Omental fat pad (tissue), 4 donors: ENCODE results near the gene SRPK1. TPM values are rescaled to one million over a fixed set of nuclear protein-coding genes. Genes with fewer than 3 reads are reported as not detected.
A peak's percentile ranks its signal among the peaks of the same experiment; 100 is the strongest.

Source experiments
- ATAC-seq: fragments of 150-250 bp; one replicate; pipeline ENCODE4 v1.9.1; 2016; ENCODE audit warnings: mild to moderate bottlenecking, moderate library complexity; ENCODE audit not compliant: low FRiP score
- DNase-seq: peaks from one replicate; pipeline ENCODE4 v3.0.0-alpha.2; 2019; ENCODE audit warnings: low spot score
- total RNA-seq, 4 donors: library from RNA; depleted of rRNA; stranded (reverse); fragments of >200 nt; gene quantifications; one replicate each; pipeline ENCODE4 v1.1.0, GENCODE V29; 2016
- TF ChIP-seq, protein P1 (sequence below), 3 donors: fragments of 450-650 bp; IDR thresholded peaks; one replicate each; pipeline ENCODE4 v1.5.1; 2016 to 2017; ENCODE audit warnings: antibody characterized with exemption in 3 of 3, mild to moderate bottlenecking in 3 of 3, moderate library complexity in 2 of 3

Gene SRPK1
- total RNA-seq, 4 donors from 2014 or later, result 31.1 to 66.4 (median 48.6) TPM

DNA sequence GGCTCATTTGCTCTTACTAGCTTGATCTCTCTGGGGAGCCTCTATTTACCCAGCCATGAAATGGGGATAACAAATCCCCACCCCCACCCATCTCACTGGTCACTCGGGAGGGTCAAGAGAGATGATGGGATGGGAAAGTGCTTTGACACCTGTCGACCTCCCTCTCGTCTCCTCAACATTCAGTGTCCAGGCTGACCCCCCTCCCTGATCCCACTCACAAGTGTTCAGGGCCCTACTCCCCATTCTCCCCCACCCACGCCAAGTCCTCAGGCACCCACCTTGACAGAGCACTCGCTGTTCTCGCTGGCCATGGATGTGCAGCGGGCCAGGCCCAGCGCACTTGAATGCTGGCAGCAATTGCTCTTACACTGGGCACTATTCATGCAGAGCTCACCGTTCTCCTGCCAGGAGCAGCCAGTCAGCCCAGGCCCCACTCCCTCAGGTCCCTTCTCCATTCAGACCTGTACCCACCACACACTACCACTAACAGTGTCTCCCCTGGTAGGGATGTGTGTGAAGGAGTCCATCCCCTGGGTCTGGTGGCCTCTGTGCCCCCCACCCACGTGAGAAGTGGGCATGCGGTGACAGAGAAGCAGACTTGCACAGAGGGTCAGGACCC is 125.3 kb downstream of the SRPK1 start:
- TF ChIP-seq, protein P1, sequence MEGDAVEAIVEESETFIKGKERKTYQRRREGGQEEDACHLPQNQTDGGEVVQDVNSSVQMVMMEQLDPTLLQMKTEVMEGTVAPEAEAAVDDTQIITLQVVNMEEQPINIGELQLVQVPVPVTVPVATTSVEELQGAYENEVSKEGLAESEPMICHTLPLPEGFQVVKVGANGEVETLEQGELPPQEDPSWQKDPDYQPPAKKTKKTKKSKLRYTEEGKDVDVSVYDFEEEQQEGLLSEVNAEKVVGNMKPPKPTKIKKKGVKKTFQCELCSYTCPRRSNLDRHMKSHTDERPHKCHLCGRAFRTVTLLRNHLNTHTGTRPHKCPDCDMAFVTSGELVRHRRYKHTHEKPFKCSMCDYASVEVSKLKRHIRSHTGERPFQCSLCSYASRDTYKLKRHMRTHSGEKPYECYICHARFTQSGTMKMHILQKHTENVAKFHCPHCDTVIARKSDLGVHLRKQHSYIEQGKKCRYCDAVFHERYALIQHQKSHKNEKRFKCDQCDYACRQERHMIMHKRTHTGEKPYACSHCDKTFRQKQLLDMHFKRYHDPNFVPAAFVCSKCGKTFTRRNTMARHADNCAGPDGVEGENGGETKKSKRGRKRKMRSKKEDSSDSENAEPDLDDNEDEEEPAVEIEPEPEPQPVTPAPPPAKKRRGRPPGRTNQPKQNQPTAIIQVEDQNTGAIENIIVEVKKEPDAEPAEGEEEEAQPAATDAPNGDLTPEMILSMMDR (IDR thresholded peaks at IDR 0.05), result no peak
- ATAC-seq, result no peak
- DNase-seq, result no peak

DNA sequence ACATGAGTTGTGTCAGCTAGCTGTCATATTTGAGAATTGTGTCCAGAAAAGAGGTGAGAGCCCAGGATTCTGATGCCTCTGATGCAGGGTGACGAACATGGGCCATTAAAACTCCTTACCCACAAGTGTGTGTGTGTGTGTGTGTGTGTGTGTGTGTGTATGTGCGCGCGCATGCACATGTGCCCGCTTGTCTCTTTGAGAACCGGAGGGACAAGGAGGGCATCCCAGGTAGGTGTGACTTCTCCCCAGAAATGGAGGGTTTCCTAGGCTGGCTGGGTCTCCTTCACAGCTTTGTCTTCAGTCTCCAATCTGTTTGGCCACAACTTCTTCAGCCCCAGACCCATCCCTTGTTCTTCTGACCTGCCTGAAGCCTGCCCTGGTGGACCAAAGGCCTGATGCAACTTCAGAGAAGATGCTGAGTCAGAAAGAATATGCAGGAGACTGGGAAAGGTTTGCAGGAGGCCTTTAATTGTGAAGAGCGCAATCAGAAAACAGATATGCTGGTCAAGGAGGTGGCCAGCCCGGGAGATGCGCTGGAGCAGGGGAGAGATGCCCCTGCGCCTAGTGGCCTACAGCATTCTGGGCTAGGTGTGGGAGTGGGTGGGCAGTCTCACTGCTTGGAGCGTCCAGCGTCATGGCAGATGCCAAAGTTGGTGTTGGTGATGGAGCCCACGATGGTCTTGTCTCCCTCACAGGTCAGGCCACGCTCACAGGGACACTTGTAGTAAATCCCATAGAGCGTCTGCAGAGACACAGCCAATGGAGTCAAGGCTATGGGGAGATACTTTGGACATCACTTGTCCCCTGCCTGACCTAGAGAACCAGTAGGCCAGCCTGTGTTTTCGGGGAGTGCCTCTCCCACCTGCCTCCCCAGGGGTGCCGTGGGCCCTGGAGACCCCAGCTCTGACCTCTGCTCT is 126.1 kb downstream of the SRPK1 start:
- TF ChIP-seq, protein P1 (IDR thresholded peaks at IDR 0.05), result no peak
- no peak for DNase-seq
- no peak for ATAC-seq

DNA sequence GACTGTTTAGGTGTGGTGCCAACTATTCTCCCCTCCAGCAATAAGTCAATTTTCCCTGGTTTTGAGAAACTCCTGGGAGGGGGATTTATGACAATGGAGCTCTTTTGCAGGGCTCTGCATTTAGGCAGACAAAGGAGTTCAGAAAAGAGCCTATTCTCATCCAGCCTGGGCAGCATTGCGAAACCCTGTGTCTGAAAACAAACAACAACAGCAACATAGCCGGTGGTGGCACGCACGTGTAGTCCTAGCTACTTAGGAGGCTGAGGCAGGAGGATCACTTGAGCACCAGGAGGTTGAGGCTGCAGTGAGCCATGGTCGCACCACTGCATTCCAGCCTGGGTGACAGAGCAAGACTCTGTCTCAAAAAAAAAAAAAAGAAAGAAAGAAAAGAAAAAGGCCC is 130.2 kb downstream of the SRPK1 start:
- ATAC-seq (no peak), DNase-seq (no peak)
- TF ChIP-seq, protein P1 (IDR thresholded peaks at IDR 0.05), result no peak

DNA sequence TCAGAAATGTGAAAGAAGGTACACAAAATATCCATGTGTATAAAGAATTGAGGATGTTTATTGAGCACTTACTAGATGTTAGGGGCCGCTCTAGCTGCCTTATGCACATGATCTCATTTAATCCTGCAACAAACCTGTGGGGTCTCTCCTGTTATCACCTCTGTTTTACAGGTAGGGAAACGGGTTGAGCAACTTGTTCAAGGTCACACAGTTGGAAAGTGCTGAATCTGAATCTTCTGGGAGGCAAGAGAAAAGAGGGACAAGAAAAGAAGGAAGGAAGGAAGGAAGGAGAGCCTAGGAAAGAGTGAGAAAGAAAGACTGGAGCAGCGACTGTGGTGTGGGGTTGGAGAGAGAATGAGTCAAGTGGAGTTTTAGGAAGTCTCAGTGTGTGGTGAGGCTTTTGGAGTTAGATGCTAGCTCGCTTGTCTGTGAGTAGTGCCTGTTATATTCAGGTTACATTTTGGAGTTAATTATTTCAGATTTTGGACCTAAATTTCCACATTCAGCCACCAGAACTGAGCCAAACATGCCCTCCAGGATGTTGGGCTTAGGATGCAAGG is 132.4 kb downstream of the SRPK1 start:
- no peak for DNase-seq
- TF ChIP-seq, protein P1 (IDR thresholded peaks at IDR 0.05), result no peak
- no peak for ATAC-seq

DNA sequence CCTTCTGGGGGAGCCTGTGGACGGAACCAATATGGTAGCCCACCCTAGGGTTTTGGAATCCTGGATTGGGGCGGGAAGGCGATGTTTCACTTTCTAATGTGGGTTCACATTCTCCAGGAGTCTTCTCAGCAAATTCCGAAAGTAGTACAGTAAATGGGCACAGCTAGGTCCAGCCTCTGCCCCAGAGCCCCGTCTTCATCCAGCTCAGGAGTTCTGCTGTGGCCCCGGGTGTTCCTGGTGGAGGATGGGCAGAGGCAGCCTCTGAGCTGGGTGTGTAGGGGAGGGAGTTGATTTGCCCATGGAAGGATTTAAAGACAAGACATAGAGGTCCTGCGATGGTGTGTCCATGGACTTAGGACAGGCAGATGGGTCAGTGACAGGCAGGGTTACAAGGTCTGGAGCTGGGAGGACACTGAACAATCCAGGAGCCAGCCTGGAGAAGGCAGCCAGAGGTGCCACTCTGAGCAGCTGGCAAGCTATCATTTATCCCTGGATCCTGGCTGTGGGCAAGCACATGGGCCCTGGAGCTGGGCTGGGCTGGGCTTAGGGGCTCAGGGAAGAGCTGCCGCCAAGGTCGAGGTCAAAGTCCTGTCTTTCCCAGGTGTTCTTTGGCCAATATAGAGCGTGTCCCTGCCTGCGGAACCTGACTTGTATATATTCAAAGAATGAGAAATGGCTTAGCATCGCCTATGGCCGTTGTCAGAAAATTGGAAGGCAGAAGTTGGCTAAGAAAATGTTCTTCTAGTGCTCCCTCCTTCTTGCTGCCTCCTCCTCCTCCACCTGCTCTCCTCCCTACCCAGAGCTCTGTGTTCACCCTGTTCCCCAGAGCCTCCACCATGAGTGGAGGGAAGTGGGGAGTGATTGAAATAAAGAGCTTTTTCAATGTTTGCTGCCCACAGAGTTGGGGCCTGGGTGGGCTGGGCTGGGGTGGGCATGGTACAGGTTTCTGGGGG is 133.4 kb downstream of the SRPK1 start:
- peak; percentile 55 for ATAC-seq
- no peak for DNase-seq
- TF ChIP-seq, protein P1 (IDR thresholded peaks at IDR 0.05), result no peak

DNA sequence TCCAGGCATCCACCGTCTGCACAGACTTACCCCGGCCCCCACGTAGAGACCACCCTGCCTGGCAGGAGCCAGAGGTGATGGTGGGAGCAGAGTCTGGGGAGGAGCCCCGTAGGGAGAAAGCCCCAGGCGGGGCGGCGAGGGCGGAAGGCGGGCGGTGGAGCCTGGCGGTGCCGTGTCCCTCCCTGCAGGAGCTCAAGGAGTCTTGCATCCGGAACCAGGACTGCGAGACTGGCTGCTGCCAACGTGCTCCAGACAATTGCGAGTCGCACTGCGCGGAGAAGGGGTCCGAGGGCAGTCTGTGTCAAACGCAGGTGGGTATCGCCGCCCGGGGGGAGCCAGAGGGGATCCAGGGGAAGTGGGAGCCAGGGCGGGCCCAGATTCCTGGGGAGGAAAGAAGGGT is 134.1 kb downstream of the SRPK1 start:
- TF ChIP-seq, protein P1 (IDR thresholded peaks at IDR 0.05), result no peak
- no peak for DNase-seq
- ATAC-seq, result peak; percentile 37
